DLD1 (cell line): ENCODE measurements around the gene CA4.

Experiments
- in situ Hi-C: cut with HindIII; loops from 2 replicates; pipeline ENCODE4 v1.10.0; 2017; ENCODE audit warnings: low sequenced_read_pairs

Gene CA4

DNA sequence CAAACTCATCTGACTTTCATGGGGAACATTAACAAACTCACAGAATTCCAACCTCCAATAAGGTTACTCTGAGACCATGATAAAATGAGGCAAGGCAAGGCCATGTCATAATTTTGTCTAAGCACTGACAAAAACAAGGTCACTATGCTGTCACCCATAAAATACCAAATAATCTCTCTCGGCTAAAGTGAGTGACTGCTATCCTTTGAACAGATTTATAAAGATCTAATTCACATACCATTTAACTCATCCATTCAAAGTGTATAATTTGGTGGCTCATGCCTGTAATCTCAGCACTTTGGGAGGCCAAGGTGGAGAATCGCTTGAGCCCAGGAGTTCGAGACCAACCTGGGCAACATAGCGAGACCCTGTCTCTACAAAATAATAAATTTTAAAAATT lies 20.6 kb upstream of the CA4 start:
- in situ Hi-C loops = no loop called here

DNA sequence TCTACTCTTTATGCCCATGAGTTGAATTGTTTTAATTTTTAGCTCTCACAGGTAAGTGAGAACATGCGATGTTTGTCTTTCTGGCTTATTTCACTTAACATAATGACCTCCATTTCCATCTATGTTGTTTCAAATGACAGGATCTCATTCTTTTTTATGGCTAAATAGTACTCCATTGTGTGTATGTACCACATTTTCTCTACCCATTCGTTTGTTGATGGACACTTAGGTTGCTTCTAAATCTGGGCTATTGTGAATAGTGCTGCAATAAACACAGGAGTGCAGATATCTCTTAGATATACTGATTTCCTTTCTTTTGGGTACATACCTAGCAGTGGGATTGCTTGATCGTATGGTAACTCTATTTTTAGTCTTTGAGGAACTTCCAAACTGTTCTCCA lies 19.3 kb upstream of the CA4 start:
- in situ Hi-C loops = no loop called here

DNA sequence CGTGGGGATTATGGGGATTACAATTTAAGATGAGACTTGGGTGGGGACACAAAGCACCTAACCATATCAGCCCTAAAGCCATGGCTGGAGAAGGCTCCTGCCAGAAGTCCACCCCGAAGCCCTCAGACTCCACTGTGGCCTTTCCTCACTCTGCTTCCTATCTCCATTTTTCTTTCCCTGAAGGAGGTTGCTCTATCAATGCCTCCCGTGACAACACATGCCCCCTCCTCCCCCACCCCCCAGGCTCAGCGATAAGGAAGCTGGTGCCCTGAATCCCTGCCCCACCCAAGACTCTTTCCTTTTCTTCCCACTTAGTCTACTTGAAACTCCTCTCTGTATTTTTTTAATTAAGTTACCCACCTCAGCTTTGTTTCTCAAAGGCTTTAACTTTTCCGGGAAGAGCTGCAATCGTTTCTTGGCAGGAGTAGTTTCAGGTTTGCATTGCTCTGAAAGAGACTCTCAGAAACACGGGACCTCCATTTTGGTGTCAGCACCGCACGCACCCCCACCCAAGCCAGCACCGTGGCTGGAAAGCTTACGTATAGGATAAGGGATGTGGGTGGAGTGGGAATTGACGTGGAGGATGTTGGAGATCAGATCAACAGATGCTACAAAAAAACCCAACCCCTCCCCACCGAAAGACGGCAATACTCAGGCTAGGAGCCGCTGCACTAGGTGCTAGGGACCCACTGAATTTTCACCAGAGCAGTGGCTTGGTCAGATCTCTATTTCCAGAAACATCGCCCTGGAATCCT lies 15.2 kb upstream of the CA4 start:
- in situ Hi-C loops = no loop called here

DNA sequence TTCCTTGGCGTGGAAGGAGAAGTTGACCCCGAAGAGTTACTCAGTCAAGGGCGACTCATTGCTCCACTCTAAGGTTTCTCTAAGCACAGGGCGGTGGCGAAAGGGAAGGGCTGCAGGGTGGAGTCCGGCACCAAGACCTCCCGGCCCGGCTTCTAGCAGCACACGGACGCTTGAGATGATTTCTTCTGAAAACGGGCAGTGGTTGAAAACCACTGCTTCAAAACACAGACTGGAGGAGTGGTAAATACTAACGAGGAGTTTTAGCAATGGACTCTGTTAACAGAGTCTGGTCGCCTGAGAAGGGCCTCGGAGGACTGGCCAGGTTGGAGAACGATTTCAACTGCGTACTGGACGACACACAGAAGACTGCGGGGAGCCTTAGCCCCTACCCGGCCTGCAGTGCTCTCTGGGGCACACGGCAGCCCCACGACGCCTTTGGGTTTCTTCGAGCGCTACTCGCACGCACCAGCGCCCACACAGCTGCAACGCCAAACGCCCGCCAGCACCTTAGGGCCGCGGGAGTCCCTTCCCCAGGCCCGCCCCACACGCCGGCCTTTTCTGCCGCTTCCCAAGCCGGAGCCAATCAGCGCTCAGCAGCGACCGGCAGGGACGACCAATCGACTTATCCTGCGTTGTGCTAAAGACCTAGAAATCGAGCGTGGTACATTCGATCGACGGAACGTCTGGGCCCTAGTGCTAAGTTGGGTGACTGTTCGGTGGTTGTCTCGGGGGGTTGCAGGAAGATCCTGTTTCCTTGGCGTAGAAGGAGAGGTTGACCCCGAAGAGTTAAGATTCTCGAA lies 14.4 kb upstream of the CA4 start:
- in situ Hi-C loops = no loop called here

DNA sequence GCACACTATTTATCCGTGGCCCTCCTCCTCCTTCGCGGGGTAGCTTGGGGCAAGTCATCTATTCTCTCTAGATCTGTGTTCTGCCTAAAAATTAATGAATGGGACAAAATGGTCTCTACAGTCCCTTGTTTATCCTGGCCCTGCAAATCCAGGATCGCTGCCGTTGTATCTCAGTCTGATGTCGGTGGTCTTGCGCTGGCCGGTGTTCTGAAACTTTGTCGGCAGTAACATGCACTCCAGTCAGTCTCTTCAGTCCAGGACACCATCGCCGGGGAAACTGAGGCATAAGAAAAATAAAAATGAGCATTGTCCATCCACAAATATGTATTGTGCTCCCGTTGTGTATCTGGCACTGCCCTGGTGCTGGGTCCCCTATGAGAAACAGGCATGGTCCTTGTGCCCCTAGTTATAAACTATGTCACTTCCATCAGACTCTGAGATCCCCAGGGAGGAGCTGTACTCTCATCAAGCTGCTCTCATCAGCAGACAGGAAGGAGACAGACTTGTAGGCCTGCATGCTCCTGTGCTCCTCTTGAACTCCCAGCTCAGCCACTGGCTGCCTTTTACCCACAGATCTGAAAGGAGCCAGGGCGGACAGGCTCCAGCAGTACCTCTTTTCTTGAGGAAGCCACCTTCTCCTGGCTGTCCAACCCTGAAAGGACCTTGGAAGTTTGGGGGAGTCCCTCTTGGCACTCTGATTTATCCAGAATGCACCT lies 13.7 kb upstream of the CA4 start:
- in situ Hi-C loops = no loop called here

DNA sequence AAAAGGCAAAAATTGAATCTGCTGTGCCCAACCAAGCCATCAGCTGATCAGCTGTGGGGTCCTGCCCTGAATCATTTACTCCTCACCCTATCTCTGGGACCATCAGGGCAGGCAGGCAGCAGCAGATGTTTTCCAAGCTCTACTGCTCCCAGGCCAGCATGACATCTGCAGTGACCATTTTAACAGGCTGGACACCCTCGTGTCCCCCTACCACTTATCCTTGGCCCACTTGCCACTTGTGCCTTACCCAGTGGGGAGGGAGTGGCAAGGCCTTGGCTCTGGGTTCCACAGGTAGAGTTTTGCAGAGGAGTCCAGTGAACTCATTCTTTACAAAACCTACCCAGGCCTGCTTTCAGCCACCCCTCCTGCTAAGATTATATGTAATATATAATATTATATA lies 12.0 kb upstream of the CA4 start:
- in situ Hi-C loops = no loop called here

DNA sequence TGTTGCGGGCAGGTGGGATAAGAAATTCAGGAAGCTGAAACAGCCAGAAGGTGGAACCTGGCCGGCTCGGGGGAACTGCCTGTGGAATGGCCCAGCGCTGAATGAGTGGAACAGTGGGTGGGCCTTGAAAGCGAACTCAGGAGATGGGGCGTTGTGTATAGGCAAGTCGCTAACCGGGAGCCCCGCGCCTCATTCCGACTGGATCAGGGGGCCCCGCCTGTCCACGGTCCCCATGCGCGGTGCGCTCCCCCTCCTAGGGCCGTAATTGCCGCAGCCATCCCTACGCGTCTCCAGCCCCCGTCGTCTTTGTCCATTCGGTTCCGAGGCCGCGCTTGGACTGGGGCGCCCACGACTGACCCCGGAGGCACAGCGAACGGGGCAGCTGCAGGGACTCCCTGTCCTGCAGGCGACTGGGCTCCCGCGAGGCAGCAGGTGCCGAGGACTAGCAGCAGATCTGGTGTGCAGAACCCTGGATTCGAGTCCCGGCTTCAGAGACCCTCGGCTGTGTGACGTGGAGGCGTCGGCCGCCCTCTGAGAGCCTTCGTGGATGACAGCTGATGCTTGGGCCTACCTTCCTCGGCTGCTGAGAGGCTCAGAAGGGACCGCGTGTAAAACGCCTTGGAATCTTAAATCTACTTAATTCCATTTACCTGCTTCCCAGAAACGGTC lies 10.9 kb upstream of the CA4 start:
- in situ Hi-C loops = no loop called here

DNA sequence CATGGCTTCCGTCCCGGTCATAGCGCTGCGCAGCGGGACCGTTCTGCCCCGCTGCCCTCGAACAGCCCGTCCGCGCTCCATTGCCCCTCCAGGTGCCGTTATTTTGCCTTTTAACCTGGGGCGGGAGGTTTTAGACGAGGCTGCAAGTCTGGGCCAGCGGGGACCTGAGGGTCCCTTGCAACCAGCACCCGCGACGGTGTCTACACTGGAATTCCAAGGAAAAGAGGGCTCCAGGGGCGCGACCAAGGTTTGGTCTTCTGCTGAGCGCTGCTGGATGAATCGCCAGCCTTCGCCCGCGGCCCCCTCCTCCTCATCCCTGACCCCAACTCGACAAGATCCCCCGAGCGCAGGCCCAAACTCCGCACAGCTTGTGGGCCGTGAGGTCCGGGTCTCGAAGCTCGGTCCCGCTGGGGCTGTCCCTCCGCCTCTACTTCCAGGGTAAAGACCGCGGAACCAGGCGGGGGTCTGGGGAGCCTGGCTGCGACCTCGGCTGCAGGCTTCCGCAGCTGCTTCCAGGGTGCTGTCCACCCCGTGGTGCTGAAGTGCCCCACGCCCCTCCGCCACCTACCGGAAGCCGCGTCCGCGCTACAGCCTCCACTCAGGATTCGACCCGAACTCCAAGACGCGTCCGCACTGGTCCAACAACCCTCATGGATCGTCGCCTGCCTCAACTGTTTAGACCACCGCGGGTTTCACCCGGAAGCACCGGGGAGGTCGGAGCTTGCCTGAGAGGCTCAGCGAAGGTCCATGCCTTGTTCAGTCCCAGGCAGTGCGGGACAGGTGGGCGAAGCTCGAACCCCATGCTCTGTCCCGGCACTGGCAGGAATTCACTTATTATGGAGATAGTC lies 10.1 kb upstream of the CA4 start:
- in situ Hi-C loops = no loop called here

DNA sequence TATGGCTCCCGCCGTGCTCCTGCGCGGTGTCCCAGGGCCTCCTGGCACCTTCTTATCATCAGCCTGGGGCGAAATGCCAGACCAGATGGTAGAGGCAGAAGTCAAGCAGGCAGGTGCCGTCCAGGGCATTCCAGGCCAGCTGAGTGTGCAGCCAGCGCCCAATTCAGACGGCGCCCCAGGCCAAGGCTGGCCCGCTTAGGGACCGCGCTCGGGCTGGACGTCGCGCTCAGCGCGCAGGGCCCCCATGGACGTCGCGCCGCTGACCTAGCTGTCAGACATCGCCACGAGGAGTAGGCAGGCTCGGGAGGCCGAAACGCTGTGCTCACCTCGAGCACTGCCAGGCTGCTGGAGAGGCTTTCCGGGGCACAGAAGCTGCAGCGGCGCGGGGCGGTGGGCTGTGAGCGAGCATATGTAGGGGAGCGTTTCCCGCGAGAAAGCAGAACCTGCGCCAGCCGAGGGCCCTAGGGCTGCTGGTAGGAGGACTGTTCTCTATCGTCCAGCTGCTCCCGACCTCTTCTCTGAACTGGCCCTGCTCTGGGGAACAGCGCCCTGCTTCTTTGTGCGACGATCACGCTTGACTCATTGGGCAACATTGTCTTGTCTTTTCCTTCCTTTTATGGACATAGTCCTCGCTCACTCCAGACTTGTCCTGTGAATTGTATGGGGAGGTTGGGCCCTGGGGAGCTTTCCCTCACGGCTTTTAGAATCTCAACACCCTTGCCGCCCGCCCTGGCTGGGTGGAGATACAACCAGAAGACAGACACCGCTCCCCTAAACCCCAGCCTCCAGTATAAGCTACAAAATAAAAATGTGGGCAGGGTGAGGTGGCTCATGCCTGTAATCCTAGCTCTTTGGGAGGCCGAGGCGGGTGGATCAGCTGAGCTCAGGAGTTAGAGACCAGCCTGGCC lies 8.4 kb upstream of the CA4 start:
- in situ Hi-C loops = no loop called here

DNA sequence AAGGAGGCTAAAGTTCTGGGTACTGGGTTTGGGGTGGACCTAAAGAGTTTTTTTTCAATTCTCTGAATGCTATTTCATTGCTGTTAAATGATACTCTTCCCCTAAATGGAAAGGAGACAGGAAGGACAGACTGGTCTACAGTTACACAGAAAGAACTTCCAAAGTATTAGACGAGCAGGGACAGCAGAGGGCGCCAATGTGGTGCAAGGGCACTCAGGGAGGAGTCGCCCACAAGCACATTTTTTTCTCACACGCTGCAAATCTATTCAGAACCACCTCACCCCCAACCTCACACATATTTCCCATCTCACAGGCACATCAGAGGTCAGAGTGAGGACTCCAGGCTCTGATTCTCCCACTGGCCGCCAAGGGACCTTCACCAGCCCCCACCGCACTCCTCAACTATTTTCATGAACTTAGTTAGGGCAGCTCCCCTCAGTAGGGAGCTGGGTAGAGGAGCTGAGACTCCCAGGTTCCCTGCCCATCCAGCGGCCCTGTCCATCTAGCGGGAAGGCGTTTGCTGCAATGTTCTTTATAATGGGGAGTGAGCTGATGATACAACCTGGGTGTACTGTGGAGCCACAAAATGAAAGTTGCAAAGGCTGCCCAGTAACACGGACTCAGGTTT lies 6.8 kb upstream of the CA4 start:
- in situ Hi-C loops = no loop called here

DNA sequence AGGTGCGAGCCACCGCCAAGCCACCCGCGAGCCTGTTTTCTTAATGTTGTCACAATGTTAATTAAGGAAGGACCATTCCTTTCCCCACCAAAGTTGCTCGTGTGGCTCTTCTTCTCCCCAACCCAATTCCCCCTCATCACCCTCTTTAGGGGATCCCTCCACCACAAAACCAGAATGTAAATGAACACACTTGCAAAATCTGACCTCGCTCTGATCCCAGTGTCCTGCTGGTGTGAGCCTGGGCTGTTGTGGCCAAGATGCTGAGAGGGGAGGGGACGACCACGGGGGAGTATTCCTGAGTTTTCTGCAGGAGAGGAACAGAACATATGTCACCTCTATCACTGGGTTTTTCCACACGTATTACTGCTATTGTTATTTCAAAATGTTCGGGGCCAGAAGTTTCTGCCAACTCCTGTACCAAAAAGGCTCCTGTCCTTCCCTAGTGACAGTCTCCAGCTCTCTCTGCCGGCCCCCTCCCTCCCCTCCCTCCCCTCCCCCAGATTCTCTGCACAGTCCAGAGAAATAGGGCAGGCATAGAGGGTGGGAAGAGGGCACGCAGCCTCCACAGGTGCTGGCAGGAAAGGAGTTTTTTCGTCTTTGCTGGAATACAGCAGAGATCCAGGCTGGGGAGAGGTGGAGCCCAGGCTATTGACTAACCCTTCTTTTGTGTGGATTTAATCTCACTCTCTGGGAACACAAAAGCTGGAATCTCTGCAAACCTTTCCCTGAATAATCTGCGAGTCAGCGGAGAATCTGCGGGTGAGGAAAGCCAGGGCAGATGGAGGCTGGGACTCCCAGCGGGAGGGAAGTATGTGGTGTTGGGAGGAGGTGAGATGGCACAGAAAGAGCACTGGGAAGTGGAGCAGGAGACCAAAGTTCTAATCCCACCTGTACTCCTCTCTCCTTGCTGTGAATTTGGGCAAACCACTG lies 4.5 kb upstream of the CA4 start:
- in situ Hi-C loops = no loop called here

DNA sequence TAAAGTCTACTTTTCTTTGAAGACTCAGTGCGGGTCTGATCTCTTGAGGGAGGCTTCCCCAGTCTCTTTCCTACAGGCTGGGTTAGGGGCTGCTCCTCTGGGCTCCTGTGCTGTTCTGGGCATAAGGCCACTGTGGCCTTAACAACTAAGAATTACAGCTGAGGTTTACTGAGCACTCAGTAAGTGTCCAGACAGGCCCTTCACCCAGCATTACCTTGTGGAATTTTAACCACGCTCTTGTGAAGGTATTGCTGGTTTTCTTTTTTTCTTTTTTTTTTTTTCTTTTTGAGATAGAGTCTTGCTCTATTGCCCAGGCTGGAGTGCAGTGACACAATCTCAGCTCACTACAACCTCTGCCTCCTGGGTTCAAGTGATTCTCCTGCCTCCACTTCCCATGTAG lies 3.6 kb upstream of the CA4 start:
- in situ Hi-C loops = no loop called here

DNA sequence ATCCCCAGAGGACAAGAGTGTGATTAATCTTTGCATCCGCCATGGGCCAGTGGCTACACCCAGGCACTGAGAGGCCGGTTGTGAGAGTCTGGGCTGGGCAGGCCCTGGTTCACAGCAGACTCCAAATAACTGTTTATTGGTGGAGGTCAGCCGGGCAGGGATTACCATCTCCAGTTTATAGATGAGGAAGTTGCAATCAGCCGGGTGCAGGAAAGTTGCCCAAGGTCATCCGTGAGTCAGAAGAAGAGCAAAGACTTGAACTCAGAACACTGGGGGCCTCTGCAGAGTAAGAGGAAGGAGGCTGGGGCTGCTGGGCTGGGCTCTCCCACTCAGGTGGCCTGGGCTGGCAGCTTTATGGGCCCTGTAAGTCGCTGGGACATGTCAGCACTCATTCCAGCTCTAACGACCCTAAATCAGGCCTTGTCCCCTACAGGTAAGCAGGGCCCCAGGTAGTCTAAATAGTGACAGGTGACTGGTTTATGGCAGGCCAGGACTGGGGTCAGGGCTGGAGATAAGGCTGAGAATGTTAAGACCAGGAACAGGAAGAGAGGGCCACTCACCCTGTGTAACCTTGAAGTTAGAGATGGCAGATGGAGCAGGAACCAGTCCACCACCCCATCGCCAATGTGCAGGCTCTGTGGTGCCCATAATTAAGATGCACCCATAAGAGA lies 2.1 kb upstream of the CA4 start:
- in situ Hi-C loops = no loop called here

DNA sequence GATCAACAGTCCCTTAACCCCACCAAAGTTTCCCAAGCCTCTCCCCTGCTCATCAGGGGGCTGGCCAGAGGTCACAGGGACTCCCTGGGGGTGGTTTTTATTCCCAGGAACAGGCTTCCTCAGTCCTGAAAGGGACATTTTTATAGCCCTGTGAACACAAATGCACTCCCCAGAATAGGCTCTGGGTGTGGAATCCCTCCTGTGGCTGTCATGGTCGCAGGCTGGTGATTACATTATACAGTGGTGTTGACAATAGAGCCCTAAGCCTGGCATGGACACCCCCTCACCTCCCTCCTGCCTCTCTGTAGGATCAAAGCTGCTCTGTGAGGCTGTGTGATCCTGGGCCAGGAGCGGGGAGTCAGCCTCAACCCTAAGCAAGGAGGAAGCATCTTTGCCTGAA lies 1.4 kb upstream of the CA4 start:
- in situ Hi-C loops = no loop called here

DNA sequence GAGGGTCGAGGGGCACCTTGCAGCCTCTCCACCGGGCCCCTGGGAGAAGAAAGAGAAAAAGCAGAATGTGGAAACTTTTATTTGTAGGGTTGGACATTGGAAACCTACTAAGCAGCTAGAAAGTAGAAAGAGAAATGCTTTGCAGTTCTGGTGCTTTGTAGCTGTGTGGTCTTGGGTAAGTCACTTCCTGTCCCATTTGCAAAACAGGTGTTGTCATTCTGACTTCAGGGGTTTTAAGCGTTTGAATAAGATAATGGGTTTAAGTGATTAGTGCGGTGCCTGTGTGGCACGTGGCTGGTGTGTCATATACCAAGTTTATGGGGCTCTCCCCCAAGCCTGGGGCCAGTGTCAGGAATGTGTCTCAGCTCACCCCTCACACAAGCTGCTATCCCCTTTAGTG lies 1.6 kb downstream of the CA4 start:
- in situ Hi-C loops = no loop called here

DNA sequence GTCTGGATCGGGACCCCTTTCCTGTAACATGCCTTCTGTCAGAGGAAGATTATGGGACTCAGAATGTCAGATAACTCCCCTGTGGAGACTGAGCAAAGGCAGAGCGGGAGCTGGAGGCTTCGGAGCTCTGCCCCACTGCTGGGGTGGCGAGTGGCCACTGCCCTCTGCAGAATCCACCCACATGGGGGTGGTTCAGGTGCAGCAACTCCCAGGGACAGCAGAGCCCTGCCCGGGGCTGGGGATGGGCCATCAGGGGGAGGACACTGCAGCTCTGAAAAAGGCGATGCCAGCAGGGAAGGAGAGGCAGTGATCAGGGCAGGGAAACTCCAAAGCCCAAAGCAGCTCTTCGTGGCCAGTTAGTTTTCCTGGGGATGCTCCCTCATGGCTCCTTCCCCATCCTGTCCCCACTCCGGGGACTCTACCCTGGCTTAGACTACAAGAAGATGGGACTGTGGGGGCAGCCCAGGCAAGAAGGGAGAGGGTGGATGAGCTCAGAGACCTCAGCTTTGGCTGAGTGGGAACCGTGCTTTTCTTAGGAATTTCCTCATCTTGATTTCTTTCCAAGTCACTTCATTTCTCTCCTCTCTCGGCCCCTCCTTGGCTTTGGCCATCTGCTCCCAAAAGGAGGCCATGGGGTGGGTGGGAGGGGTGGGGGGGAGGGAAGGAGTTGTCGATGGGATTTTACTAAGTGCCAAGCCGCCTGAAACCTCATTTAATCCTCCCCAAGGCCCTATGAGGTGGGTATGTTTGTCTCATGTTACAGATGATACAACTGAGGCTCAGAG lies 4.0 kb downstream of the CA4 start:
- in situ Hi-C loops = no loop called here
